ENCODE measurements around the gene GABBR2.

GRCh38 chr9:98284754-98285153, 424.0 kb downstream of the GABBR2 start:
- TF ChIP-seq, protein P1, sequence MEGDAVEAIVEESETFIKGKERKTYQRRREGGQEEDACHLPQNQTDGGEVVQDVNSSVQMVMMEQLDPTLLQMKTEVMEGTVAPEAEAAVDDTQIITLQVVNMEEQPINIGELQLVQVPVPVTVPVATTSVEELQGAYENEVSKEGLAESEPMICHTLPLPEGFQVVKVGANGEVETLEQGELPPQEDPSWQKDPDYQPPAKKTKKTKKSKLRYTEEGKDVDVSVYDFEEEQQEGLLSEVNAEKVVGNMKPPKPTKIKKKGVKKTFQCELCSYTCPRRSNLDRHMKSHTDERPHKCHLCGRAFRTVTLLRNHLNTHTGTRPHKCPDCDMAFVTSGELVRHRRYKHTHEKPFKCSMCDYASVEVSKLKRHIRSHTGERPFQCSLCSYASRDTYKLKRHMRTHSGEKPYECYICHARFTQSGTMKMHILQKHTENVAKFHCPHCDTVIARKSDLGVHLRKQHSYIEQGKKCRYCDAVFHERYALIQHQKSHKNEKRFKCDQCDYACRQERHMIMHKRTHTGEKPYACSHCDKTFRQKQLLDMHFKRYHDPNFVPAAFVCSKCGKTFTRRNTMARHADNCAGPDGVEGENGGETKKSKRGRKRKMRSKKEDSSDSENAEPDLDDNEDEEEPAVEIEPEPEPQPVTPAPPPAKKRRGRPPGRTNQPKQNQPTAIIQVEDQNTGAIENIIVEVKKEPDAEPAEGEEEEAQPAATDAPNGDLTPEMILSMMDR (optimal IDR thresholded peaks at IDR 0.05 in 1 of 3, IDR thresholded peaks at IDR 0.05 in 1 of 3, conservative IDR thresholded peaks at IDR 0.05 in 1 of 3; ENCODE audit: extremely low read depth in 1 of 3, insufficient read depth in 2 of 3, low read length in 3 of 3): no peak
- TF ChIP-seq EZH2 (IDR thresholded peaks at IDR 0.05; ENCODE audit: low read length): no peak
